ENCODE results near the gene ZNF445.
"Not testable (repeated sequence)": the region's sequence is repeated elsewhere in the genome, so short reads cannot be mapped to it uniquely, and the experiment has no call there.

The ZNF445 gene

DNA sequence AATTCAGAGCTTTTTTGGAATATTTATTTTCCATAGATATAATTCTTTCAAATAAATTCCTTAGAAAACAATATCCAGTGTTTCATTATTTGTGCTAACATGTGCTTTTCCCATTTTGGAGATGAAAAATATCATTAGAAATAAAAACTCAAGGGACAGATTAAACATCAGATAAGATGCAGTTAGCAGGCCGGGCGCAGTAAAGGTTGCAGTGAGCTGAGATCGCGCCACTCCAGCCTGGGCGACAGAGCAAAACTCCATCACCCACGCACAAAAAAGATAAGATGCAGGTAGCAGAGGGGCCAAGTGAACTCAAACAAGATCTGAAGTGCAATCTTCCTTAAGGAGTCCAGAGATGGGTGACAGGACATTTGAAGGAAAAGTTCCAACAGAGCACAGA, 48.0 kb downstream of the ZNF445 start:
- DNase-seq: no peak

DNA sequence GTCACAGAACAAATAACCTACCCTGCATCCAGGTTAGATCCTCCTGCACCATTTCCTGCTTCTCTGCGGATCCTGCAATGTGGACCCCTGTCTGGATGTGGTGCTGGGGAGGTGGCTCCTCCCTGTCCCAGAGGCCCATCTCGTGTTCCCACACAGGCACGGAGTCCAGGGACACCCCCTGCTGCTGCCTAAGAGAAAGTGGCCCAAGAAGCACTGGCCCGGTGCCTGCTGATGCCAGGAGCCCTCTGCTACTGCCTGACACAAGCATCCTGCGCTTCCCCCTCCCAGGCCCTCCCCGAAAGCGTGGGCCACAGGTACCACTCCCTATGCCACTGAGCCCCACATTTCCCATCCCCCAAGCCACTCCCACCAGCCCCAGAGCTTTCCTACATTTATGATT, 48.6 kb downstream of the ZNF445 start:
- no peak for DNase-seq

- DNase-seq: no peak
These were observed 49.8 kb downstream of the ZNF445 start for GRCh38 chr3:44427683-44428082.

GRCh38 chr3:44424758-44425157, 52.7 kb downstream of the ZNF445 start:
- no peak for DNase-seq

DNA sequence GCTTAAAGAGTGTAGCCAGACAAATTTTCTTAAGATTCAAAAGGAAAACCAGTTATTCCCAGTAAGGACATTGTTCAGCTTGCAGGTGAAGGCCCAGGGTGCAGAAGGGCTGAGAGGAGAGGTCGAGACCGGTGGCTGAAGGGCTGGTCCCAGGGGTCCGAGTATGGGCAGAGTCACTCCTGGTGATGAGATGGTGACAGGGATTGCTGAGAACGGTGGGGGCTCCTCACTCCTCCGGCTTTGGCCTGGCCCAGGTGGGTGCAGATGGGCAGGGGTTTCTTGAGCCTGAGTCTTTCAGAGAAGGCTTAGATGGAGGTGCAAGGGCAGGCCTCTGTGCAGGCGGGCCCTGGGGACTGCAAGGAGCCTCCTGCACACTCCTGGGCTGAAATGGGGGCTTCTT, 56.2 kb downstream of the ZNF445 start:
- DNase-seq: no peak

DNA sequence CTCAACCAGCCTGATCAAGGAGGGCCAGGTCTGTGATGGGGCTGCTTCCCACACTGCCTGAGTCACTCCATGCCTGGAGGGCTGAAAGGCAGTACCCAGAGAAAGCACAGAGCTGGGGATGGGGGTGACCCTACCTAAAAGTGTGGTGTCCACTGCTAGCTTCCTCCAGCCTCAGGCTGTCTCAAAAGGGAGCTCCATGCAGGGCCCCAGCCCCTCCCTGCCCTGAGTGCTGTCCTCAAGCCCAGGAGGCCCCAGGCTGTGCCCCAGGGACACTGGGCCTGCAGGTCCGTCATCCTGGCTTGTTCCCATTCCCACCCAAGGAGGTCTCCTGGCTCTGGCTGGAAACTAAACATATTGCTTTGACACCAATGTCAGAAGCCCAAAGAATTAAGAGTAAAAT, 56.8 kb downstream of the ZNF445 start:
- DNase-seq: no peak

GRCh38 chr3:44419923-44420650, 57.4 kb downstream of the ZNF445 start:
- no peak for DNase-seq

DNA sequence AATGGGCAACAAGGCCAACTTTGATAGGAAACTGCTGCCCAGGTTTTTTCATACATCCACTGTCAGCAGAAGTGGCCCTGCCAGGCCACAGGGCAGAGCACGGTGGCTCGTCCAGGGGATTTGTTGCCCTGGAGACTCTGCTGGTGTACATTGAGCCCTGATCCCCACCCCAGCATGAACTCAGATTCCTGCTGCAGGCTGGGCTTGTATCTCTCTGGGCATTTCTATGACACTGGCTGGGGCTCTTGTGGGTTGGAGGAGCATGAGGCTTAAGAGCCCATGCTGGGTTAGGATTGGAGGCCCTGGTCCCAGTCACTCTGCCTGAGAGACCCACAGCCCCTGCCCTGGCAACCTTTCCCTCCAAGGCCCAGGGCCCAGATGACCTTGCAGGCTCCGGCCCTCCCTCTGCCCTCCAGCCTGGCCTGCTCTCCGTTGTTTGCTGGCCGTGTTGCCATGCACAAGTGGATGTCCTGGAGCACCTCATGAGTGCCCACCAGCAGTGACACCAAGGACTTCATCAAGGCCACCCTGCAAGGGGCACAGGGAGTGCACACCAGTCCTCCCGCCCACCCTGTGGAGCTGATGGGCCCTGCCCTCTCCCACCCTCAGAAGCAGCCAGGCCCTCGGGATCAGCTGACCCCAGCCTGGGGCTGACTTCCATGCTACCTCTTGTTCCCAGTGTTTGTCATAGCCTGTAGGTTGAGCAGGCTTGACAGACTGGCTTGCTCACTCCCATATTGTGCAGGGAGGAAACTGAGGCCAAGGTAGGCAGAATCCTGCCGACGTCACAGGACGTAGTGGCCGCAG, 58.2 kb downstream of the ZNF445 start:
- no peak for DNase-seq

GRCh38 chr3:44418549-44418948, 58.9 kb downstream of the ZNF445 start:
- no peak for DNase-seq

- DNase-seq: not testable (repeated sequence)
These were observed 59.4 kb downstream of the ZNF445 start for GRCh38 chr3:44418118-44418517.

DNA sequence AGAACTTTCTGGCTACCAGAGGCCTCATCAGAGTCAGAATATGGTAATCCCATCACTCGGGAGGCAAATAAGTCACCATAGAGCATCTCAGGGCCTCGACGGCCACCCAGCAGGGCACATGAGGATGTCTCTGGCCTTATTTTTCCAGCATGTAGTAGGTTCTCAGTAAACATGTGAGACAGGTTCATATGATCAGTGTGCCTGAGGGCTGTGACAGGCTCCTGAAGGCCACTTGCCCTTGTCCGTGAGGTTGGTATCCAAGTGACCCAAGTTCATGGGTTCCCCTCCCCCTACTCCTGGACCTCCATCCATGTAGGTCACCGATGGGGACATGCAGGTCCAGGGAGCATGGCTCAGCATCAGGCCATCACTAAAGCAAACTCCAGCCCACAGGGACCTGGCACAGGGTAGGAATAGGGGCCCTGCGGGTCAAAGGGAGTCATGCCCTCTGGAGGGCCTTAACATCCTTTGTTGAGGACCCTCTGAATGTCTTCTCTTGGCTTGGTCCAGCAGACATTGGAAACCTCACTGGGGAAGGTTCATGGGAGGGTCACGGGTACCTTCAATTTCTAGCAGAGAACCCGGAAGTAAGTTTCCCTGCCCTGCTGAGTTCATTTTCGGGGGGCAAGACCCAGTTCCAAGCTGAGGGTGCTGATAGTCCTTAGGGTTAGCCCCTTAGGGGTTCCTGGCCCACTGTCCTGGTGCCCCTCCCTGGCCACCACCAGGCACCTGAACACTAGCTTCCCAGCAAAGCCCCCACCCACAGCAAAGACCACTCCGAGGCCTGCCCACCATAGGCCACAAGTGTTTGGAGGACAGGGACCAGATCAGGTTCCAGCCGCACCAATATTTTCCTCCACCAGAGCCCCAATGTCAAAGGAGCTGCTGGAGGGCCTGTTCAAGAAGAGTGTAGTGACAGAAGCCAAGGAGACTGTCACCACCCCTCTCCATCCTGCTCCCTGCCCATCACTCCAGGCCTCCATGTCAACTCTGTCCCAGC, 61.1 kb downstream of the ZNF445 start:
- DNase-seq: no peak

DNA sequence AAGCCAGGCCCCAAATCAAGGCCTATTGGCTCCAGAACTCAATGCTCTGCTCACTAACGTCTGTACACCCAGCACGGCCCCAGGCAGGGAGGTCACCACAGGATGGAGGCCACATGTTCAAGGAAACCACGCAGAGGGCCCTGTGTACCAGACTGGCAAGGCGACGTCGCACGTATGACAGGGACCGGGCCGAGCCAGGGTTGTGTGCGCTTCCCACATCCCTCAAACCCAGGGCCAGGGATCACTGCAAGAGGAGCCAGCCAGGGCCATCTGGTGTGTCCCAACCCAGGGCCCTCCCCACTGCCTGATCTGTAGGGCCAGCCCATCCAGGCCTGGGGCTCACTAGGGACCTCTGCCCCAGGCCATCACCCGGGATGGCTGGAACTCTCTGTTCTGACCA, 62.0 kb downstream of the ZNF445 start:
- DNase-seq: no peak

DNA sequence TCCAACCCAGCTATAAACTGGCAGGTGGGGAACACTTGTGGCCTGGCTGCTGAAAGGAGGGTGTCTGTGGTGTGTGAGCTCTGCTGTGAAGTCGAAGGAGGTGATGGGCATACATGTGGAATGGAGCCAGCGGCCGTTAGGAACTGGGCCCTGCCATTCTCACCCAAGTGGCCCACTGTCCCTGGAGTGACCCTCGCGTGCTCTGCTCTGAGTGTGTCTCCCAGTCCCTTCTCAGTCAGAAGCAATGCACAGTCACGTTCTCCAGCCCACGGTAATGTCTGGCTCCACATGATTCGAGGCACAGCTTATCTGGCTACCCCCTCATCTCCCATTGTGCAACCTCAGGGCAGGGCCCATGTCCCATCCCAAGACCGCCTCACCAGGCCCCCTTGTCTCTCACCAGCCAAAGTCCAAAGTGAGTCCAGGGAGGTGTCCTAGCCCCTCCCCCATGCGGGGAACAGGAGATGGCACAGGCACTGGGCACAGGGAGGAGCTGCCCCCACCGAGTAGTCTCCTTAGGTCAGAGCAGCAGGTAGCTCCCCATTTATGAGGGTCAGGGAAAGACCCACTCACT, 62.9 kb downstream of the ZNF445 start:
- no peak for DNase-seq

- no peak for DNase-seq
These were observed 65.1 kb downstream of the ZNF445 start for GRCh38 chr3:44412365-44412764.

- DNase-seq: no peak
These were observed 66.3 kb downstream of the ZNF445 start for GRCh38 chr3:44411031-44411645.

DNA sequence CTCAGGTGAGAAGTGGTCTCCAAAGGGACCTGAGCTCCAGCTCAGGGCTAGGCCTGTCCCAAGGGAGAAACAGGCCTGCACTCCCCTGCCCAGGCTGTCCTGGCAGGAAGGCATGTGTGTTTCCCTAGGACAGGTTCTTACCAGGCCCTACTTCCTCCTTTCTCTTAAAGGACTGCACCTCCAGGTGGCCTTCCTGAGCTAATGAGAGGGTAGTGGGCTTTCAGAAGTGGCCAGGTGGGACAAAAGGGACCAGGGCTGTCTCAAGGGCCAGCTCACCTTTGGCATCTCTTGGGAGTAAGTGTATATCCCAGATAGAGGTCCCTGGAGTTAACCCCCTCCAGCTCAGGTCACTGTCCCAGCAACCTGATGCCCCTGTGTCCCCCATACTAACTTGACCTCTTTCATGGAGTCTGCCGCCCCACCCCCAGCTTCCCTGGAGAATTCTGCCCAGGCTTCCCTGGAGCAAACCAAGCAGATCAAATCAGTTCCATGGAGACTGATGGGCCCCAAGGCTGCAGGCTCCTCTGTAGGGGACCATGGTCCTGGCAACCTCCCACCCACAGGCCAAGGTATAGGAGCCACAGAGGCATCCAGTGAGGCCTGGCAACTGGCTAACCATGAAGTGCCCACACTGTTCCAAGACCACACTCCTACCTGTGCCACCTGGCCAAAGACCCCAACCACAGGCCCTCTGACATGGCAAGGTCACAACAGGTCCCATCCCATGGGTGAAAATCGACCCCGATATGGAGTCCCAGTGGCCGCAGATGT, 67.6 kb downstream of the ZNF445 start:
- DNase-seq: no peak

GRCh38 chr3:44402548-44402947, 74.9 kb downstream of the ZNF445 start:
- DNase-seq: no peak

GRCh38 chr3:44400771-44401170, 76.7 kb downstream of the ZNF445 start:
- no peak for DNase-seq

DNA sequence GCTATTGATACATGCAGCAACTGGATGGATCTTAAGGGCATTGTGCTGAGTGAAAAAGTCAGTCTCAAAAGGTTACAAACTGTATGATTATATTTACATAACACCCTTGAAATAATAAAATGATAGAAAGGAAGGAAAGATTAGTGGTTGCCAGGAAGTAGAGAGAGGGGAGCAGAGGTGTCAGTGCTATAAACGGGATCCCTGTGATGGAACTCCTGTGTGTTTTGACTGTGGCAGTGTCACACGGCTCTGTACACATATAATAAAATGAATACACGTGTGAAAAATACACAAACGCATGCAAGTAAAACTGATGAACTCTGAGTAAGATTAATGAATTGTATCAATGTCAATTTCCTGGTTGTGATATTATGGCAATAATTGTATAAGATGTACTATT, 78.6 kb downstream of the ZNF445 start:
- no peak for DNase-seq

DNA sequence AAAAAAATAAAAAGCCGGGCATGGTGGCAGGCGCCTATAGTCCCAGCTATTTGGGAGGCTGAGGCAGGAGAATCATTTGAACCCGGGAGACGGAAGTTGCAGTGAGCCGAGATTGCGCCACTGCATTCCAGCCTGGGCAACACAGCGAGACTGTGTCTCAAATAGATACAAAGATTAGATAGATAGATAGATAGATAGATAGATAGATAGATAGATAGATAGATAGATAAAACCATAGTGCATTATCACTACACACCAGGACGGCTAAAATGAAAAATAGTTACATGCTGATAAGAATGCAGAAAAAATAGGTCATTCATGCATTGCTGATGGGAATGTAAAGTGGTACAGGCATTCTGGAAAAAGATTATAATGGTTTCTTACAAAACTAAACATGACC, 79.2 kb downstream of the ZNF445 start:
- DNase-seq: not testable (repeated sequence)
